GM18520 (cell line): ENCODE measurements around the gene CDT1.
"Not testable (repeated sequence)": the region's sequence is repeated elsewhere in the genome, so short reads cannot be mapped to it uniquely, and the experiment has no call there.

Source experiments
- ATAC-seq: cut with Tn5 transposase; IDR thresholded peaks from one replicate; pipeline ENCODE4 v1.9.1; 2021; ENCODE audit not compliant: unreplicated experiment

The CDT1 gene

GRCh38 chr16:88815901-88816589 lies 12.5 kb downstream of the CDT1 start:
- no peak for ATAC-seq

DNA sequence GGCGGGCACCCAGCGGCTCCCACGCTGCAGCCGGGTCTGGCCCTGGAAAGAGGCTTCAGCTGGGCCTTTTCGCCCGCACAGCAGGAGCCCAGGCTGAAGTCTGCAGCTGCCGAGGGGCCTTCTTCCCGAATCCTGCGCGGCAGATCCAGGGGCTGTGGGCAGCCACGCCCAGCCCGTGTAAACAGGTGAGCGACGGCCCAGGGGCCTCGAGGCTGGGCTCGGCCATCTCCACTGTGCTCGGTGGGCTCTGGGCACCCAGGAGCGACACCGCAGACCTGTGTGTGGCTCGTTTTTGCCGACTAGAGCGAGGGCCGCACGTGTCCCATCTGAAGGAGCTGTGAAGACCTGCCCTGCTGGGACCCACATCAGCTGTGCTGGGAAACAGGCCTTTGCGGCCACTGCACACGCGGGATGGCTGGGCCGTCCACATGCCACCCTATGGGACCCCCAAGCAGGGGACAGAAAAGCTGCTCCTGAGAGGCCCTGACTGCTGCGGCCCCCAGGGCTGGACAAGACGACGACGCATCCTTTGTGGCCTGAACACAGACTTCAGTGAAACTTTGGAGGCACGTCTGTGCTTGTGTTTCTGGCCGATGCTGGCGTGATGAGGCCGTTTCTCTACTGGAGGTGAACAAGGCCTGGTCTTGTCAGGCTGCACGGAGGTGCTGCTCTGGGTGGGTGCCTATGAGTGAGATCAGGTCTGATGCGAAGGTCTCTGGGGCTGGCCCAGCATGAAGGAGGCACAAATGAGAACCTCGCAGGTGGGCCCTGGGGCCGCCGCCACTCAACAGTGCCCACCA lies 13.3 kb downstream of the CDT1 start:
- no peak for ATAC-seq

GRCh38 chr16:88817785-88818574 lies 14.4 kb downstream of the CDT1 start:
- ATAC-seq: no peak

GRCh38 chr16:88818575-88818874 lies 14.9 kb downstream of the CDT1 start:
- ATAC-seq: no peak

- no peak for ATAC-seq
These were observed 15.5 kb downstream of the CDT1 start for GRCh38 chr16:88819126-88819525.

GRCh38 chr16:88820385-88821025 lies 16.9 kb downstream of the CDT1 start:
- ATAC-seq: no peak

DNA sequence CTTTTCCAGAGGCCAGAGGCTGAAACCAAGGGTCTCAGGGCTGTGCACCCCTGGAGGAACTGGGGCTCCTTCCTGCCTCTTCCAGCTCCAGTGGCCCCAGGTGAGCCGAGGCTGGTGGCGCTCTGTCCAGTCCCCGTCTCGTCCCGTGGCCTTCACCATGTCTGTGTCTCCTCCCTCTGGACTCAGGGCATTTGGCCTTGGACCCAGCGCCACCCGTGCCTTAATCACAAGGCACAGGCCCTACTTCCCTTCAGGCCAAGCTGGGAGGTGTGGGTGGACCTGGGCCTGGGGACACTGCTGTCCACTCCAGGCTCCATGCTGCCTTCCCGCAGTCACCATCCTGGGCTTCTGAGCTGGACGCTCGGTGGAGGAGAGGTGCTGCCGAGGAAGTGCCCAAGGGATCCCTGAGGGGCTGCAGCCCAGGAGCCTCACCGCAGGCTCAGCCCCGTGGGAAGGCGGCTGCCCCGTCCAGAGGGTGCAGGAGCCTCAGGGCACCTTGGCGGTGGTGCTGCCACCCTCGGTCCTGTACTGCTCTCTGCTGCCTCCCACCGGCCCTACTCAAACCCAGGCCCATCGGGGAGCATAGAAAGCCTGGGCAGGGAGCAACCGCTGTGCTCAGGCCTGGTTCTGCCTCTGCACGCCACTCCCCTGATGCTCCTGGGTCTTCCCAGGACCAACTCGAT lies 17.7 kb downstream of the CDT1 start:
- ATAC-seq: no peak

- ATAC-seq: no peak
These were observed 18.9 kb downstream of the CDT1 start for GRCh38 chr16:88822281-88823040.

- not testable (repeated sequence) for ATAC-seq
These were observed 20.1 kb downstream of the CDT1 start for GRCh38 chr16:88823646-88824045.

DNA sequence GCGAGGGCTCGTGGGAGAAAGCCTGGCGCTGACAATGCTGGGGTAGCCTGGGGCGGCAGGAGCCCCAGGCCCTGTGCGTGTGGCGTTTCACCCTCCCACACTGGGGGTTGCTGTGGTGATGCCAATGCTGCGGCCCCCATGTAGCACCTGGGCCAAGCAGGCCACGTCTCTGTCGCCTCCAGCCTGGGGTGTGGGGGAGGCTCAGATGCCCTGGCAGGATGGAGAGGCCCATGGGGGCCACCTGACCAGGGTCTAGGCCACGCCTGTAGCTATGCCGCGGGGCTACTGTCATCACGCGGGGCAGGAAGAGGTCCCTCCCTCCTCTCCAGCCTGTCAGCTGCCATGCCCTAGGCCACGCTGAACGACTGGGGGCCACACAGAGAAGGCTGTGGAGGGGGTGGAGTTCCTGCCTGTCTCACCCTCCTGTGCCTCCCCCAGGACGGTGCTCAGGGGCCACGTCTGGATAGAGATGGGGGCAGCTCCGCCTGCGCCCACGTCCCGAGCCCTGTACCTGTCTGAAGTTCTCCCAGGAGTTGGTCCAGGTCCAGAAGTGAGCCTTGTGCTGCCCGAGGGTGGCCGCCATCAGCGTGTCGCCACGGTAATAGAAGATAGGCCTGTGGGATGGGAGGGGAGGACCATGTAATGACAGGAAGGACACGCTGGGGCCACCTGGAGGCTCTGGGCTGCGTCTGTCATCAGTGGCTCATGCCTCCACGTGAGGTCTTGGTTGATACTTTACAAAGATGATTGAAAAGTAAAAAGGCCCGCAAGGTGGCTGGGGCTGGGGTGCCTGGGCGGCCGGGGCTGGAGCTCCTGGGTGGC lies 20.9 kb downstream of the CDT1 start:
- ATAC-seq: no peak

- no peak for ATAC-seq
These were observed 21.6 kb downstream of the CDT1 start for GRCh38 chr16:88825146-88825545.

- ATAC-seq: no peak
These were observed 22.7 kb downstream of the CDT1 start for GRCh38 chr16:88826070-88826840.

GRCh38 chr16:88827727-88828126 lies 24.1 kb downstream of the CDT1 start:
- ATAC-seq: no peak

DNA sequence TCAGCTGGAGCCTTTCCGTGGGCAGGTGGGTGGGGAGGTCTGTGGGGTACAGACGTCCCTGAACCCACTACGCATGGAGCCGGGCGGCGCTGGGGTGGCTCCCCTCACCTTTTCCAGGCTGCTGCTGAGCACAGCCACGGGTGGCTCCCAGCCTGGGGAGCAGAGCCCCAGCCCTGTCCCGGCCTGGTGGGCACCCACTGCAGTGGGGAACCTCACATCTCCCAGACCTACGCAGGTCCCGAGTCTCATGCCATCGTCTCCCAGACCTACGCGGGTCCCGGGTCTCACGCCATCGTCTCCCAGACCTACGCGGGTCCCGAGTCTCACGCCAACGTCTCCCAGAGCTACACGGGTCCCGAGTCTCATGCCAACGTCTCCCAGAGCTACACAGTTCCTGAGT lies 25.1 kb downstream of the CDT1 start:
- no peak for ATAC-seq

DNA sequence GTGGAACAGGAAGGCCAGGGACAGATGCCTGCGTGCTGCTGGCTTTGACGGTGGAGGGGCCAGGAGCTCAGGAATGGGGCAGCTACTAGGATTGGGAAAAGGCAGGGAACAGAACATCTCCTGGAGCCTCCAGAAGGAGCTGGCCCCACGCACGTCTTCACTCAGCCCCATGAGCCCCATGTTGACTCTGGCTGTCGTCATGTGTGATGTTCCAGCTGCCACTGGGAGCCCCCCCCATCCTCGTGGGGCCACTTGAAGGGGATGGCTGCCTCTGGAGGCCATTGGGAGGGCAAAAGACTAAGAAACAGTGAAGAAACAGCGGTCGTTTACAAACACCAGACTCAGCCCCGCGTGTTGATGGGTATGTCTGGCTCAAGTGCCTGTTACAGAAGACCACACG lies 26.7 kb downstream of the CDT1 start:
- no peak for ATAC-seq

GRCh38 chr16:88830783-88831182 lies 27.2 kb downstream of the CDT1 start:
- no peak for ATAC-seq

DNA sequence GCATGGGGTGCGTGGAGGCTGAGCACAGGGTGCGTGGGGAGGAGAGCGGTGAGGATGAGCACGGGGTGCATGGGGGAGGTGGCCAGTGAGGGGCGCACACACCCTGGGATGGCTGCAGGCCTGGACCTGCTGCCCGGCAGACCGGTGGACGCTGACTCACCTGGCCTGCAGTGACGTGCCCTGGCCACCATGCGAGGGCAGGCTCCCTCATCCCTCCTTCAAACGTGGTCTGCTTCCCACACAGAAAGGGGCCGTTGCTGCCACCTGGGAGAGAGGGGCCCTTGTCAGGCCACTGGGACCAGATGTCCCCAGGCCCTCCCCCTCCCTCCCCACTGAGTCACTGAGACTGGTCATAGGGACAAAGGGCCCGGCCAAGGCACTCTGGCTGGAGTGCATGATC lies 28.2 kb downstream of the CDT1 start:
- no peak for ATAC-seq

DNA sequence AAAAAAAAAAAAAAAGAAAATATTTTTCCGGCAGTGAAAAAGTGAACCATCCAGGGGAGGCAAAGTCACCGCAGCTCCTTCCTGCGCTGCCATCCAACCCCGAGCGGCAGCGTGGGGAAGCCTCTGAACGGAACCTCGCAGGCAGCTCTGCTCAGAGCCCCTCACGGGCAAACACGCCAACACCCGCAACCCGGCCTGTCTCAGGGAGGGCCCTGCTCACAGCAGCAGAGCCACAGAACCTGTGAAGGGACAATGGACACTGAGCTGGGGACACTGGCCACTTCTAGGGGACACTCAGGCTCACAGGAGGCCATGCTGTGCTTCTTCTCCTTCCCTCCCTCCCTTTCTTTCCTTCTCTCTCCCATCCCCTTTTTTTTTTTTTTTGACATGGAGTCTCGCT lies 29.5 kb downstream of the CDT1 start:
- no peak for ATAC-seq

DNA sequence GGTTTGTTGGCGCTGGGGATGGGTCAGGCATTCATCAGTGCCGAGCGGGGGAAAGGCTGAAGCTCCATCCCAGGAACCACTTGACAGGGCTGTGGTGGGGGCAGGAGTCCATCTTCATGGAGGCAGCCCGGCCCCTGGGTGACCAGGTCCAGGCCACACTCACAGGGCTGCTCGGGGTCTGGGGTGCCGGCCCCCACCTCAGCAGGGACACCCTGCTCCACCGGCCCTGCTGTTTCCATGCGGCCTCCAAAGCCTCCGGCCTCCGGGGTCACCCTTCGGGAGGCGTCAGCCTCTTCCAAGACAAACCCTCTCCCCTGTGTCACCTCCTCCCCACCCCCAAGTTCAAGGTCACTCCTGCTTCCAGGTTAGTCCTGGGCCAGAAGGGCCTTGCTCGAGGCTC lies 31.1 kb downstream of the CDT1 start:
- no peak for ATAC-seq
